HepG2 (cell line): Measurements from ENCODE around the gene RNU5B-1. TPM values are rescaled to one million over a fixed set of nuclear protein-coding genes. Genes with fewer than 3 reads are reported as not detected.
A peak's percentile ranks its signal among the peaks of the same experiment; 100 is the strongest.

Source experiments
- DR1 ChIP-seq: sonication (generic); formaldehyde crosslinking; IDR thresholded peaks from 2 replicates; pipeline ENCODE4 v1.8.0; 2021; ENCODE audit warnings: mild to moderate bottlenecking, missing genetic modification reagents, inconsistent platforms
- FOXK1 ChIP-seq: sonication (generic); formaldehyde crosslinking; IDR thresholded peaks from 2 replicates; pipeline ENCODE4 v1.4.0; 2020; ENCODE audit warnings: low read depth, missing genetic modification reagents, borderline replicate concordance
- GATAD2A ChIP-seq: IDR thresholded peaks from 2 replicates; pipeline ENCODE4 v1.6.1; 2016
- KAT8 ChIP-seq: IDR thresholded peaks from 2 replicates; pipeline ENCODE4 v1.6.1; 2016; ENCODE audit warnings: missing genetic modification reagents, missing compliant biosample characterization
- KDM2A ChIP-seq: sonication (generic); formaldehyde crosslinking; IDR thresholded peaks from 2 replicates; pipeline ENCODE4 v1.4.0; 2020; ENCODE audit warnings: low read depth, missing genetic modification reagents, borderline replicate concordance
- PCBP2 ChIP-seq: fragments of 200-400 bp; formaldehyde crosslinking; optimal IDR thresholded peaks from 2 replicates; pipeline ENCODE3; 2018; ENCODE audit warnings: low read length, low read depth; ENCODE audit not compliant: poor library complexity, severe bottlenecking
- PITX1 ChIP-seq: sonication (generic); formaldehyde crosslinking; IDR thresholded peaks from 2 replicates; pipeline ENCODE4 v1.5.1; 2020; ENCODE audit warnings: mild to moderate bottlenecking, missing genetic modification reagents
- RXRB ChIP-seq: IDR thresholded peaks from 2 replicates; pipeline ENCODE4 v1.6.1; 2016; ENCODE audit warnings: borderline replicate concordance, missing genetic modification reagents, missing compliant biosample characterization
- SMAD3 ChIP-seq: sonication (generic); formaldehyde crosslinking; IDR thresholded peaks from 2 replicates; pipeline ENCODE4 v1.4.0; 2020; ENCODE audit warnings: missing genetic modification reagents
- TBX3 ChIP-seq: fragments of 450-650 bp; IDR thresholded peaks from 2 replicates; pipeline ENCODE4 v1.6.1; 2017; ENCODE audit warnings: antibody characterized with exemption, mild to moderate bottlenecking, inconsistent platforms, borderline replicate concordance
- TEAD3 ChIP-seq: optimal IDR thresholded peaks from 2 replicates; pipeline ENCODE3; 2016; ENCODE audit warnings: borderline replicate concordance
- THAP11 ChIP-seq: IDR thresholded peaks from 2 replicates; pipeline ENCODE4 v1.6.1; 2016; ENCODE audit warnings: missing biosample characterization, missing genetic modification reagents
- ZBTB7B ChIP-seq: sonication (generic); formaldehyde crosslinking; IDR thresholded peaks from 2 replicates; pipeline ENCODE4 v1.4.0; 2020; ENCODE audit warnings: missing genetic modification reagents
- ZFAT ChIP-seq: sonication (generic); formaldehyde crosslinking; conservative IDR thresholded peaks from 2 replicates; pipeline ENCODE4 v1.8.1; 2023; ENCODE audit warnings: missing genetic modification reagents, inconsistent platforms
- ZFX ChIP-seq: sonication (generic); formaldehyde crosslinking; IDR thresholded peaks from 2 replicates; pipeline ENCODE4 v1.4.0; 2020; ENCODE audit warnings: mild to moderate bottlenecking, low read depth, missing genetic modification reagents, moderate library complexity
- ZNF280D ChIP-seq: sonication (generic); formaldehyde crosslinking; IDR thresholded peaks from 2 replicates; pipeline ENCODE4 v1.5.1; 2020; ENCODE audit warnings: mild to moderate bottlenecking, missing genetic modification reagents
- ZNF34 ChIP-seq: sonication (generic); formaldehyde crosslinking; IDR thresholded peaks from 2 replicates; pipeline ENCODE4 v1.4.0; 2020; ENCODE audit warnings: mild to moderate bottlenecking, missing genetic modification reagents, borderline replicate concordance
- ZNF512 ChIP-seq: sonication (generic); formaldehyde crosslinking; IDR thresholded peaks from 2 replicates; pipeline ENCODE4 v1.4.0; 2020; ENCODE audit warnings: mild to moderate bottlenecking, missing genetic modification reagents
- ZNF614 ChIP-seq: IDR thresholded peaks from 2 replicates; pipeline ENCODE4 v1.6.1; 2018; ENCODE audit warnings: missing biosample characterization, missing genetic modification reagents, inconsistent platforms, borderline replicate concordance
- ZNF639 ChIP-seq: conservative IDR thresholded peaks from 2 replicates; pipeline ENCODE4 v1.6.1; 2018; ENCODE audit warnings: missing genetic modification reagents
- ZNF770 ChIP-seq: sonication (generic); formaldehyde crosslinking; IDR thresholded peaks from 2 replicates; pipeline ENCODE4 v1.5.0; 2020; ENCODE audit warnings: mild to moderate bottlenecking, missing genetic modification reagents
- polyA plus RNA-seq, 8 experiments: library from polyadenylated mRNA; depleted of rRNA in 3 of 8; stranded (reverse) in 7 of 8; unstranded in 1 of 8; fragments of >200 nt; fragmentation: Illumina TruSeq in 4 of 8; extraction: Trizol in 4 of 8; gene quantifications; 2 replicates each; pipeline versions ENCODE4 v1.2.1 to v1.2.3, GENCODE V29; 2011 to 2016; ENCODE audit warnings: low read depth in 4 of 8, missing spikeins in 1 of 8, mixed read lengths in 1 of 8; ENCODE audit not compliant: insufficient read depth in 1 of 8
- total RNA-seq, 5 experiments: library from RNA; depleted of rRNA; stranded (reverse); fragments of >200 nt; fragmentation: Illumina TruSeq; extraction: Trizol; gene quantifications; 2 replicates each; pipeline ENCODE4 v1.2.3, GENCODE V29; 2016; ENCODE audit warnings: low read depth in 1 of 5

Gene RNU5B-1
- total and polyA plus RNA-seq, 2 of the 13 experiments (the other 11 are each of a cell fraction or from before 2014, with no cell fraction given): 1,646 TPM; not detected in 1

- peak; percentile 64; the same call in 1 of the 2 replicates for TF ChIP-seq RXRB (CRISPR knock-in tag)
- TF ChIP-seq DR1 (CRISPR knock-in tag): no peak
- peak; percentile 58; the same call in 1 of the 2 replicates for TF ChIP-seq ZNF614 (CRISPR knock-in tag)
- no peak for TF ChIP-seq ZFAT (CRISPR knock-in tag)
- peak; percentile 83; the same call in 1 of the 2 replicates for TF ChIP-seq ZNF512
- 0 out of 2 replicates have a peak, but pooled peaks have one; percentile 24 for TF ChIP-seq GATAD2A (CRISPR knock-in tag)
- TF ChIP-seq ZNF770 (CRISPR knock-in tag): peak; percentile 92
- 0 out of 2 replicates have a peak, but pooled peaks have one; percentile 52 for TF ChIP-seq ZNF34 (CRISPR knock-in tag)
- TF ChIP-seq TBX3: no peak
- 0 out of 2 replicates have a peak, but pooled peaks have one; percentile 35 for TF ChIP-seq ZNF280D (CRISPR knock-in tag)
- TF ChIP-seq ZFX (CRISPR knock-in tag): peak; percentile 71
- TF ChIP-seq THAP11 (CRISPR knock-in tag): peak; percentile 53; the same call in 1 of the 2 replicates
- TF ChIP-seq PCBP2: no peak
- peak; percentile 61 for TF ChIP-seq TEAD3 (CRISPR knock-in tag)
- peak; percentile 30; the same call in 1 of the 2 replicates for TF ChIP-seq PITX1 (CRISPR knock-in tag)
- peak; percentile 75; the same call in 1 of the 2 replicates for TF ChIP-seq KDM2A
- TF ChIP-seq SMAD3 (CRISPR knock-in tag): peak; percentile 58
- no peak for TF ChIP-seq ZNF639
- peak; percentile 41; the same call in 1 of the 2 replicates for TF ChIP-seq FOXK1
- TF ChIP-seq ZBTB7B (CRISPR knock-in tag): 0 out of 2 replicates have a peak, but pooled peaks have one; percentile 19
- 0 out of 2 replicates have a peak, but pooled peaks have one; percentile 24 for TF ChIP-seq KAT8 (CRISPR knock-in tag)
Measured at GRCh38 chr15:65318870-65319356, 14.4 kb downstream of the RNU5B-1 start (continued).
